Activated T-helper 1 cell treated with anti-CD3 and anti-CD28 coated beads, Interleukin-2, amount 50 U/mL, for 16 hours (primary cell): ENCODE results near the gene GPR17.

Experiments
- DNase-seq, 2 donors: peaks; one replicate each; pipeline ENCODE4 v3.0.0-alpha.2; 2020; ENCODE audit warnings: low read depth in 1 of 2, low spot score in 1 of 2

Gene GPR17

GRCh38 chr2:127614246-127614645 is 31.7 kb upstream of the GPR17 start:
- no peak for DNase-seq

- DNase-seq = no peak
These were observed 31.2 kb upstream of the GPR17 start for GRCh38 chr2:127614731-127615130.

- no peak for DNase-seq
These were observed 30.3 kb upstream of the GPR17 start for GRCh38 chr2:127615511-127616166.

GRCh38 chr2:127618551-127619202 is 27.3 kb upstream of the GPR17 start:
- DNase-seq = no peak

GRCh38 chr2:127619203-127619590 is 26.8 kb upstream of the GPR17 start:
- DNase-seq = no peak

GRCh38 chr2:127619877-127620705 is 25.9 kb upstream of the GPR17 start:
- DNase-seq = no peak

GRCh38 chr2:127620866-127621265 is 25.1 kb upstream of the GPR17 start:
- DNase-seq = no peak

GRCh38 chr2:127621981-127622431 is 23.9 kb upstream of the GPR17 start:
- DNase-seq = no peak

- DNase-seq = no peak
These were observed 23.2 kb upstream of the GPR17 start for GRCh38 chr2:127622561-127623387.

GRCh38 chr2:127623388-127624319 is 22.3 kb upstream of the GPR17 start:
- no peak for DNase-seq

GRCh38 chr2:127624320-127624755 is 21.6 kb upstream of the GPR17 start:
- DNase-seq = no peak

- no peak for DNase-seq
These were observed 21.0 kb upstream of the GPR17 start for GRCh38 chr2:127624756-127625571.

- DNase-seq = no peak
These were observed 20.4 kb upstream of the GPR17 start for GRCh38 chr2:127625572-127625951.

GRCh38 chr2:127626175-127626574 is 19.8 kb upstream of the GPR17 start:
- DNase-seq = no peak

- DNase-seq = no peak
These were observed 18.8 kb upstream of the GPR17 start for GRCh38 chr2:127626917-127627739.

GRCh38 chr2:127627740-127628571 is 18.0 kb upstream of the GPR17 start:
- DNase-seq = no peak
